ENCODE measurements around the gene UTS2B. TPM values are rescaled to one million over a fixed set of nuclear protein-coding genes. Genes with fewer than 3 reads are reported as not detected.
A peak's percentile ranks its signal among the peaks of the same experiment; 100 is the strongest.

Gene UTS2B
- total and polyA plus RNA-seq, 2 experiments from 2014 or later = 0.21 TPM; not detected in 1

GRCh38 chr3:191254098-191254873 lies 76.0 kb downstream of the UTS2B start:
- ATAC-seq (no peak), DNase-seq (ENCODE audit: low spot score) (no peak)
- TF ChIP-seq ZNF114 (CRISPR knock-in tag; IDR thresholded peaks at IDR 0.05) (no peak), POLR2AphosphoS5 (IDR thresholded peaks at IDR 0.05; ENCODE audit: low read depth) (no peak), EZH2phosphoT487 (IDR thresholded peaks at IDR 0.05; ENCODE audit: unreplicated experiment) (no peak), JUNB (IDR thresholded peaks at IDR 0.05; ENCODE audit: unreplicated experiment) (no peak), STAT1 (IDR thresholded peaks at IDR 0.05; ENCODE audit: unreplicated experiment) (no peak), ETS1 (IDR thresholded peaks at IDR 0.05) (no peak), CREB1 (CRISPR knock-in tag; IDR thresholded peaks at IDR 0.05; ENCODE audit: low read depth) (no peak), ZNF462 (CRISPR knock-in tag; IDR thresholded peaks at IDR 0.05) (no peak), CTCF (conservative IDR thresholded peaks at IDR 0.05; ENCODE audit: low read depth in 2 of 2) (no peak), EZH2 (IDR thresholded peaks at IDR 0.05; ENCODE audit: low read depth, unreplicated experiment) (no peak), REST (IDR thresholded peaks at IDR 0.05; ENCODE audit: unreplicated experiment) (no peak), ZNF331 (CRISPR knock-in tag; IDR thresholded peaks at IDR 0.05; ENCODE audit: low read depth) (no peak), NANOG (IDR thresholded peaks at IDR 0.05; ENCODE audit: borderline replicate concordance) (no peak)
- Mint-ChIP-seq H3K9me3 (no peaks in the 10 kb centered on the region), H3K4me1 (peaks cover 60% of the 10 kb centered on the region), H3K27me3 (ENCODE audit: insufficient read depth, low read depth, poor library complexity) (peaks cover 2% of the 10 kb centered on the region), H3K4me3 (no peak overlapping the region), H3K36me3 (ENCODE audit: low read depth) (no peaks in the 10 kb centered on the region), H3K27ac (peak overlapping the region; percentile 83)
- H3K79me2 ChIP-seq (replicated peaks; ENCODE audit: insufficient read depth) = no peaks in the 10 kb centered on the region
- H3K4me2 ChIP-seq = peak overlapping the region; percentile 54
- no peak overlapping the region for H2AFZ ChIP-seq
- H3K4me3 ChIP-seq = no peak overlapping the region
- H3K4me1 ChIP-seq (ENCODE audit: insufficient read depth) = peaks cover 71% of the 10 kb centered on the region
- H3F3A ChIP-seq (replicated peaks; ENCODE audit: low read depth) = no peaks in the 10 kb centered on the region
- no peaks in the 10 kb centered on the region for H3K27me3 ChIP-seq (ENCODE audit: insufficient read depth)
- H4K20me1 ChIP-seq (replicated peaks; ENCODE audit: insufficient read depth) = no peaks in the 10 kb centered on the region
- no peaks in the 10 kb centered on the region for H3K36me3 ChIP-seq (ENCODE audit: insufficient read depth)
- H3K27ac ChIP-seq (ENCODE audit: low read depth) = peak overlapping the region; percentile 51
- H3K9me2 ChIP-seq (ENCODE audit: insufficient read depth) = no peaks in the 10 kb centered on the region

All from GM23338 (cell line).